Breast epithelium (tissue), 3 donors: ENCODE results near the gene SMARCAL1.

Experiments
- POLR2A ChIP-seq: fragments of 450-650 bp; IDR thresholded peaks from one replicate; pipeline ENCODE4 v1.6.1; 2016; ENCODE audit warnings: antibody characterized with exemption, mild to moderate bottlenecking, moderate library complexity
- POLR2AphosphoS5 ChIP-seq, 3 donors: sonication (generic); formaldehyde crosslinking; IDR thresholded peaks; one replicate each; pipeline ENCODE4 v1.6.1; 2017; ENCODE audit warnings: antibody characterized with exemption in 3 of 3
- TF ChIP-seq, protein P1 (sequence below), 3 donors: fragments of 450-650 bp; IDR thresholded peaks; one replicate each; pipeline ENCODE4 v1.5.1; 2016 to 2017; ENCODE audit warnings: antibody characterized with exemption in 3 of 3, mild to moderate bottlenecking in 3 of 3, moderate library complexity in 3 of 3

DNA sequence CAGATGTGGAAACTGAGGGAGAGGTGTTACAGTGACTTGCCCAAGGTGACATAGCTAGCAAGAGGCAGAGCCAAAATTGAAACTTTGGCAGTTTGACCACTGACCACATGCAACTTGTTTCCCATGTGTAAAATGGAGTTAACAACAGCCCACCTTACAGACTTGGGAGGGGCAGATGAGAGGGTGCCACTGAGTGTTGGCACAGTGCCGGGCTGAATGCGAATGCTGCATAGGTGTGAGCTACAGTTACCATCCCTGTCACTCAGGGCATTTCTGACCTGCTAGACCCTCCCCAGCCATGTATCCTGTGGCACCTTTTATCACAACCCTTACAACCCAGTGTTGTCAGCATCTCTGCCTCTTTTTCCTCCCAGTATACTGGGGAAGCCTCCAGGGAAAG, 10.8 kb downstream of the SMARCAL1 start:
- TF ChIP-seq, protein P1, sequence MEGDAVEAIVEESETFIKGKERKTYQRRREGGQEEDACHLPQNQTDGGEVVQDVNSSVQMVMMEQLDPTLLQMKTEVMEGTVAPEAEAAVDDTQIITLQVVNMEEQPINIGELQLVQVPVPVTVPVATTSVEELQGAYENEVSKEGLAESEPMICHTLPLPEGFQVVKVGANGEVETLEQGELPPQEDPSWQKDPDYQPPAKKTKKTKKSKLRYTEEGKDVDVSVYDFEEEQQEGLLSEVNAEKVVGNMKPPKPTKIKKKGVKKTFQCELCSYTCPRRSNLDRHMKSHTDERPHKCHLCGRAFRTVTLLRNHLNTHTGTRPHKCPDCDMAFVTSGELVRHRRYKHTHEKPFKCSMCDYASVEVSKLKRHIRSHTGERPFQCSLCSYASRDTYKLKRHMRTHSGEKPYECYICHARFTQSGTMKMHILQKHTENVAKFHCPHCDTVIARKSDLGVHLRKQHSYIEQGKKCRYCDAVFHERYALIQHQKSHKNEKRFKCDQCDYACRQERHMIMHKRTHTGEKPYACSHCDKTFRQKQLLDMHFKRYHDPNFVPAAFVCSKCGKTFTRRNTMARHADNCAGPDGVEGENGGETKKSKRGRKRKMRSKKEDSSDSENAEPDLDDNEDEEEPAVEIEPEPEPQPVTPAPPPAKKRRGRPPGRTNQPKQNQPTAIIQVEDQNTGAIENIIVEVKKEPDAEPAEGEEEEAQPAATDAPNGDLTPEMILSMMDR (IDR thresholded peaks at IDR 0.05): no peak
- no peak for TF ChIP-seq POLR2A
- TF ChIP-seq POLR2AphosphoS5 (IDR thresholded peaks at IDR 0.05): no peak
